GM13976 (cell line): ENCODE measurements around the gene RPLP2.

Experiments
- DNase-seq: peaks from one replicate; pipeline ENCODE4 v3.0.0; 2012; ENCODE audit warnings: low spot score
- CTCF ChIP-seq: IDR thresholded peaks from 2 replicates; pipeline ENCODE4 v1.5.1; 2012; ENCODE audit warnings: borderline replicate concordance, mild to moderate bottlenecking; ENCODE audit not compliant: insufficient read depth; ENCODE audit errors: extremely low read depth, missing control alignments, control extremely low read depth
- in situ Hi-C: fragments of 300-500 bp; cut with MboI; formaldehyde crosslinking; loops from one replicate; pipeline ENCODE4 v1.12.0; 2022; ENCODE audit warnings: low sequenced_read_pairs, mixed read lengths, inconsistent platforms; ENCODE audit not compliant: unreplicated experiment

Gene RPLP2

GRCh38 chr11:800473-800872 is 9.3 kb upstream of the RPLP2 start:
- in situ Hi-C loops: no loop called here
- TF ChIP-seq CTCF: no peak
- no peak for DNase-seq

GRCh38 chr11:801097-801780 is 8.5 kb upstream of the RPLP2 start:
- in situ Hi-C loops: no loop called here
- no peak for DNase-seq
- TF ChIP-seq CTCF: no peak

GRCh38 chr11:802018-802617 is 7.6 kb upstream of the RPLP2 start:
- no peak for TF ChIP-seq CTCF
- DNase-seq: no peak
- in situ Hi-C loops: no loop called here

GRCh38 chr11:802693-803466 is 6.9 kb upstream of the RPLP2 start:
- in situ Hi-C loops: no loop called here
- TF ChIP-seq CTCF: no peak

GRCh38 chr11:803467-803742 is 6.4 kb upstream of the RPLP2 start:
- in situ Hi-C loops: no loop called here
- TF ChIP-seq CTCF: no peak
- no peak for DNase-seq

More at GRCh38 chr11:802693-803466, 6.9 kb upstream of the RPLP2 start:
- DNase-seq: no peak

GRCh38 chr11:803770-804598 is 5.8 kb upstream of the RPLP2 start:
- DNase-seq: no peak
- in situ Hi-C loops: no loop called here
- no peak for TF ChIP-seq CTCF
